GM19099 (cell line): ENCODE measurements around the gene CCSAP.

Experiments
- POLR2A ChIP-seq: IDR thresholded peaks from 3 replicates; pipeline ENCODE4 v1.6.1; 2011; ENCODE audit warnings: low read depth; ENCODE audit not compliant: insufficient read length; ENCODE audit errors: extremely low read depth

Gene CCSAP

GRCh38 chr1:229371624-229372023, 28.8 kb upstream of the CCSAP start:
- TF ChIP-seq POLR2A = no peak

DNA sequence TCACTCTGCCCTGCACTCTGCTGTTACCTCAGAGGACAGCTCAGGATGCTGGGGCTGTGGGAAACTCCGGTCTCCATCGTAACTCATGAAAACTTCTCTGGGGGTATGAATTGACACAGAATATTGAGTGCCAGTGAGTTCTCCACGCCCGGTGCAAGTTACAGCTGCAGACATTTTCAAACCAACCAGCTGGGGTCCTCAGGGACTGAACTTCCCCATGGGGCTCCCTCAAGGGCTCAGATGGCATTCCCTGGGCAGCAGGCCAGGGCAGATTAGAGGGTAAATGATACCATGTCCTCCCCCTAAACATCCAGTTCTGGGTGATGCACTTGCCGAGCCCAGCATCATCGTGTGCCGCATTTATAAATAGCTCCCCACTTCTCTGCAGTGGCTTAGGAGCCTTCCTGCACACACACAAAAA, 27.8 kb upstream of the CCSAP start:
- no peak for TF ChIP-seq POLR2A

- no peak for TF ChIP-seq POLR2A
These were observed 25.5 kb upstream of the CCSAP start for GRCh38 chr1:229368347-229368746.

DNA sequence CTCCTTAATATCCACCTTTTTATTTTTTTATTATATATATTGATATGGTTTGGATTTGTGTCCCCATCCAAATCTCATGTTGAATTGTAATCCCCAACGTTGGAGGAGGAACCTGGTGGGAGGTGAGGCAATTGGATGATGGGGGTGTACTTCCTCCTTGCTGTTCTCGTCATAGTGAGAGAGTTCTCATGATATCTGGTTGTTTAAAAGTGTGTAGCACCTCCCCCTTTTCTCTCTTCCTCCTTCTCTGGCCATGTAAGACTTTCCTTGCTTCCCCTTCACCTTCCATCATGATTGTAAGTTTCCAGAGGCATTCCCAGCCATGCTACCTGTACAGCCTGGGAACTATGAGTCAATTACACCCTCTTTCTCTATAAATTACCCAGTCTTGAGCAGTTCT, 22.7 kb upstream of the CCSAP start:
- TF ChIP-seq POLR2A = no peak

DNA sequence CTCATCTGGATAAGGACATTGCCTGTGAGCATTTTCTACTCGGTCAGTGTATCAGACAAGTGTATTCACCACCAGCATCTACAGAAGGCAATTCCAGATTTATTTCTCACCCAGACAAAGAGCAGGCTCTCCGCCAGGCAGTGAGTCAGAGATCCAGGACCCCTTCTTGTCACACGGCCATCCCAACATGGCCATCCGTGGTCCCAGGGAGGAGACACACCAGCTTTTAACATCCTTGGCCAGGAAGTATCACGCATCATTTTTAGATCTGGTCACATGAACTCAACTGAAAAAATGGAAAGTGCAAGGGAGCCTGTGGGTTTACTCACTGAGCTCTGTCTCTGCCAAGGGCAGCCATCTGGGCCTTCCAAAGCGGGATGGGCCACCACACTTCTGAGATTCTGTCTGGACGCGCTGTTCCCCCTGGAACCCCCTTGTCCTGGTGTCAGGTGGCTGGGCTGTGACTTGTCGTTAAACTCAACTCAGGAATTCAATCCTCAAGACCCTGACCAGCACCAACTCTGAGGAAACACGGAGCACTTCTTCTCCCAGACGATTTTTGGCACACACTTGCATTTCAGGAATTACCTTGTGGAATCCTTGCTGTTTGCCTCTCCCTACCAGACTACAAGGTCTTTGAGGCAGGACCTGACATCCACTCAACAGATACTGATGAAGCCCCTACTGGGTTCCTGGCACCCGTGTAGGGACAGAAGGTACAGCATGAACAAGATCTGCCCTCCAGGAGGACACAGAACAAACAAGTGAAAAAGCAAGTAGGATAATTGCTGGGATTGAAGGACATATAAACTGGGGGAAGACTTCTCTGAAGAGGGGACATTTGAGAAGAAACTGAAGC, 21.6 kb upstream of the CCSAP start:
- TF ChIP-seq POLR2A = no peak

DNA sequence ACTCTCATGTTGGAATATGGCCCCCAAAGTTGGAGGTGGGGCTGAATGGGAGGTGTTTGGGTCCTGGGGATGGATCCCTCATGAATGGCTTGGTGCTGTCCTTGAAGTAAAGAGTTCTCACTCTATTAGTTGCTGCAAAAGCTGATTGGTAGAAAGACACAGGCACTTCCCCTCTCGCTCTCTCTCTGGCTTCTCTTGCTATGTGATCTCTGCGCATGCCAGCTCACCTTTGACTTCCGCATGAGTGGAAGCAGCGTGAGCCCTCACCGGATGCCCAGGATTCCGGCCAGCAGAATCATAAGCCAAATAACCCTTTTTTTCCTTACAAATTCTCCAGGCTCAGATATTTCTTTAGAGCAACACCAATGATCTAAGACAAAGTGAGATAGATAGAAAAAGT, 20.9 kb upstream of the CCSAP start:
- no peak for TF ChIP-seq POLR2A

GRCh38 chr1:229360420-229360819, 17.6 kb upstream of the CCSAP start:
- no peak for TF ChIP-seq POLR2A

DNA sequence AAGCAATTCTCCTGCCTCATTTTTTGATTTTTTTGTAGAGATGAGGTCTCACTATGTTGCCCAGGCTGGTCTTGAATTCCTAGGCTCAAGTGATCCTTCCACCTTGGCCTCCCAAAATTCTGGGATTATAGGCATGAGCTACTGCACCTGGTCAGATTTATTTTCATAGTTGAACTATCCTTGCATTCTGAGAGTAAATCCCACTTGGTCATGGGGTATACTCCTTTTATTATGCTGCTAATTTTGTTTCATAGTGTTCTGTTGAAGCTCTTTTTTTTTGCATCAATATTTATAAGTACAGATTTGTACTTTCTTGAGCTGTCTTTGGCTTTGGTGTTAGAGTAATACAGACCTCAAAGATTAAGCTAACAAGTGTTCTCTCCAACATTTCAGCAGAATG, 12.8 kb upstream of the CCSAP start:
- TF ChIP-seq POLR2A = no peak

- no peak for TF ChIP-seq POLR2A
These were observed 11.4 kb upstream of the CCSAP start for GRCh38 chr1:229354226-229354625.

DNA sequence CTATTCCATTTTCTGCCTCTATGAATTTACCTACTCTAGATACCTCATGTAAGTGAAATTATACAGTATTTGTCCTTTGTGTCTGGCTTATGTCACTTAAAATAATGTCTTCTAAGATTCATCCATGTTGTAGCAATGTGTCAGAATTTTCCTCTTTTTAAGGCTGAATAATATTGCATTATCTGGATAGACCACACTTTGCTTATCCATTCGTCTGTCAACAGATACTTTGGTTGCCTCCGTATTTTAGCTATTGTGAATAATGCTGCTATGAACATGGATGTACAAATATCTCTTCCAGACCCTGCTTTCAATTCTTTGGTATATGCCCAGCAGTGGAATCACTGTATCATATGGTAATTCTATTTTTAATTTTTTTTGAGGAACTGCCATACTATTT, 10.1 kb upstream of the CCSAP start:
- TF ChIP-seq POLR2A = no peak

GRCh38 chr1:229349463-229350385, 6.9 kb upstream of the CCSAP start:
- TF ChIP-seq POLR2A = no peak

DNA sequence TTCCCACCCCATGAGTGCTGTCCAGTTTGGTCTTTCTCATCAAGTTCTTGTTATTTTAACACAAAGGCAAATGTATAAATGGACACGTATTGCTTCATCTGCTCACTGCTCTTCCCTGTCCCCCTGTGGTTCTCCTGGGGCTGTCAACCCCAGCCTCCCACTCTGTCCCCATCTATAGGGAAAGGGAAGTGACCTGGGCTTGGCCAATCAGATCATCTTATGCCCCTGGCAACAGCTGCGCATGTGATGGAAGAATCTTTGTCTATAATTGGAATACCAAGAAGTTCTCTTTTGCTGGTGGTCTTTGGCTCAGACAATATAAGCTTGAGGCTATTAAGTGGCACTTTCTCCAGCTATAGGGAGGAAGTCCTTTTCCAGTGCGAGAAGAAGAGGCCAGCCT, 4.7 kb upstream of the CCSAP start:
- no peak for TF ChIP-seq POLR2A

- TF ChIP-seq POLR2A = no peak
These were observed 2.3 kb upstream of the CCSAP start for GRCh38 chr1:229344937-229345684.

DNA sequence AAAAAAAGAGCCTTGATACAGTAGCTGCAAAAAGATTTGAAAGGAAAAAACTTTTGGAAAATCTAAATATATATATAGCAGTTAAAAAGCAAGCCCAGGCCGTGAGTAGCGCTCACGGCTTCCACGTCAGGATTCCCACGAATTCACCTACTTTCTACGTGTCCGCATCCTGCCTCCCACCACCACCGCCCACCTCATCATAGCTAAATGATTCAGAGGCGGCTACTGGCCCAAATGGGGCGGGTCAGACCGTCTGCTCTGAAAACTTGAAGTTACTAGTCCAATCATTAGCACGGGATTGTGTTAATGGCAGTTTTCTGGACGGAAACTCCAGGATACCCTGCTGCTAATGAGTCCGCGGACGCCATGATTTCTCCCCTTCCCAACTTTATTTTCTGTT, 1.3 kb upstream of the CCSAP start:
- TF ChIP-seq POLR2A = no peak
